ENCODE data around the gene LHFPL3.

The LHFPL3 gene

DNA sequence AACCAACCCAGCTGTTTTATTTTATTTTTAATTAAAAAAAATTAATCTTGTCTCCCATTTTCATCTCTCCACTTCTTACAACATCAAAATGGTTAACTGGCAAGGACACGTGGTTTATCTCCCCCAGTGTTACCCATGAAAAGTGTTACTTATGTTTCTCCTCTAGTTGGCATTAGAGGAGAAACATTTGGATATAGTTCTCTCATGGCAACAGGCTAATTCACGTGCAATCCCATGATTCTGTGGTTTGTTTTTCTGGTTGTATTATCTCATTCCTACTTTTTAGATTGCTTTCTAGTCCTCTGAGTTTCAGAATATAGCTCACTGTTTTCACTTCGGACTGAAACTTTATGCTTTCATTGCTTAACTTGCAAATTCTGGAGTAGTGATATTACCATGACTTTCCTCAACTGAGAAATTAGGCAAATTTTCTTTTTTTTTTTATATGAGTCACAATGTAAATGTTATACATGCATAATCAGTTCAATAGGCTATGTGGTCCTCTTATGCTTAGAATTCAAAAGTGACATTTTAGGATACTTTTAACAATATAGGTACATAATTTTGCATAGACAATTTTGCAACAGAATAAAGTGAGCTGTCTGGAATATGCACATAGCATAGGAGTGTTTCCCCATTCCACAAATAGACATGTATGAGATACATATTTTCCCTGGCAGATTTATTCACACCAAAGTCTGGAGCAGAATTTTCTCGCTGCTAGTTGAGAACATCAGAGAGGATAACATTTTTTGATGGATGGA lies 43.0 kb downstream of the LHFPL3 start:
- DNase-seq, result no peak

DNA sequence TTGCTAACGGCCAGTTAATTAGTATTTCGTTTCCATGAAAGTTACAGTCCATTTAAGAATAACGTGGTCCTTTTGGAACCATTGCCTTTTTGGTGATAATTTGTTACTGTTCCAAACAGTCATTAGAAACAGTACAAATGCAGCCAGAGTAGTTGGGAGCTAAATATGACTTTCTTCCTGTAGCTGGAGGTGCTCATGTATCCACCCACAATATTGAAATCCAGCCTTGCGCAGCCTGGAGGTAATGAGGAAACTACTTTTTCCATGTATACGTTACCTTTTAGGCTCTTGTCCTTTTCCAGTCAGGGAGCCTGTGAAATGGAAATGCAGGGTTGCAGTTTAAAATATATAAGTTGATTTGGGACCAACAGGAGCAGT lies 43.6 kb downstream of the LHFPL3 start:
- DNase-seq, result no peak

DNA sequence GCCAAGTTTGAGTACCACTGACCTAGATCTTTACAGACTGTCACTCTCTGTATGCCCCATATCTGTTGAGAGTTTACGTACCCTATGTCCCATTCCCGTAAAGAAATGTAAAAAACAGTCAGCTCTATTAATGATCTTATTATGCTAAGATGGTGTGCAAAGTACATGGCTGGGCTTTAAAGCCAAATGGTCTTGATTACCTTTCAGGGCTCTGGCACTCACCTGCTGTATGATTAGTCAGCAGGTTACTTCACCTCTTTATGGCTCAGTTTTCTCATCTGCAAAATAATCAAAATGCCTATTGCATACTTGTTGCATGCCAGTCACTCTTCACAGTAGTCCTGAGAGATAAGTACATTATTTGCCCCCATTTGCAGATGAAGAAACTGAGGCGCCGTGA lies 54.2 kb downstream of the LHFPL3 start:
- DNase-seq, result no peak

DNA sequence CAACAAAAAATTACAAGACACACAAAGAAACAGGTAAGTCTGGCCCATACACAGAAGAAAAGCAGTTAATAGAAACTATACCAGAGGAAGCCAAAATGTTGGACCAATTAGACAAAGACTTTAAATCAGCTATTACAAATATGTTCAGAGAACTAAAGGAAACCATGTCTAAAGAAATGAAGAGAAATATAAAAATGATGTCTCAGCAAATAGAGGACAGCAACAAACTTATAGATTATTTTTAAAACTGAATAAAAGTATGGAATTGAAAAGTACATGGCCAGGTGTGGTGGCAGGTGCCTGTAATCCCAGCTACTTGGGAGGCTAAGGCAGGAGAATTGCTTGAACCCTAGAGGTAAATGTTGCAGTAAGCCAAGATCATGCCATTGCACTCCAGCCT lies 58.5 kb downstream of the LHFPL3 start:
- no peak for DNase-seq

DNA sequence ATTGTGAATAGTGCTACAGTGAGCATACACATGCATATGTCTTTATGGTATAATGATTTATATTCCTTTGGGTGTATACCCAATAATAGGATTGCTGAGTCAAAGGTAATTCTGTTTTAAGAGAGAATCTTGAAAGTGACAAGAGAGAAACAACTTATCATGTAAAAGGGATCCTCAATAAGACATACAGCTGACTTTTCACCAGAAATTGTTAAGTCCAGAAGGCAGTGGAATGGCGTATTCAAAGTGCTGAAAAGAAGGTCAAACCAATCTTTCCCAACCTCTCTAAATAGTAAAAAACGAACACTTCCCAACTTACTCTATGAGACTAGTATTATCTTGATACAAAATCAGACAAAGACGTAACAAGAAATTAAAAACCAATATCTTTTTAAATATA lies 59.8 kb downstream of the LHFPL3 start:
- DNase-seq, result no peak

- DNase-seq, result no peak
Observed at GRCh38 chr7:104395162-104395561, 66.8 kb downstream of the LHFPL3 start.

DNA sequence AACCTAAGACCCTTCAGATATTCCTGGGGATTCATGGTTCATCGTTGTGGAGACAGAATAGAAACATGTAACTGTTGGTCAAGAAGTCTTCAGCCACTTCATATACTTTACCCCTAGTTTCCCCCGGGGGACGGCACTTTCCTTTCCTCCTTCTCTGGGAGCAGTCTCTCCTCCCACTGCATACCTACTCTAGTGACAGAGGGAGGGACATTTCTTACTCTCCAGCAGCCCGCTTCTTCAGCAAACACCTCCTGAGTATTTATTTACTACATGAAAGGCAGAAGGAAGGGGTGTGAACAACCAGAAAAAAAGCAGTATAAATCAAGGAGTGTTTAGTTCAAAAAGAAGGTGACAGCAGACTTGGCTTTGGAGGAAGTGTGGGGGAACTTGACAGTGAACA lies 69.0 kb downstream of the LHFPL3 start:
- DNase-seq, result no peak

DNA sequence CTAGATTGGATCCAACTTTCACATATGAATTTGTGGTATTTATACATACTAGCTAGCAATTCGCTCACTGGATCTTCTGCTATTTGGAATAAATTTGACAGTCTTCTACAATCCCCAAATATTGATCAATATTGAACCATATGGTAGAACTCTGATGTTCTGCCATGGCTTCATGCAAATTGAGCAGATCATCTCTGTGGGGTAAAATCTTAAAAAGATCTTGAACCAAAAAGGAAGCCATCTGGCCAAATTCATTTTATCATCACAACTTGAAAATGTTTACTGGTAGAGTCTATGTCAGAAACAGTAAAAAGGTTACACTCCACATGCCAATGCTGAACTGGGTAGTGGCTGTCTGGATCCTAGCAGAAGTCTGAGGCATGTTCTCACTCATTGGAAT lies 80.0 kb downstream of the LHFPL3 start:
- no peak for DNase-seq

DNA sequence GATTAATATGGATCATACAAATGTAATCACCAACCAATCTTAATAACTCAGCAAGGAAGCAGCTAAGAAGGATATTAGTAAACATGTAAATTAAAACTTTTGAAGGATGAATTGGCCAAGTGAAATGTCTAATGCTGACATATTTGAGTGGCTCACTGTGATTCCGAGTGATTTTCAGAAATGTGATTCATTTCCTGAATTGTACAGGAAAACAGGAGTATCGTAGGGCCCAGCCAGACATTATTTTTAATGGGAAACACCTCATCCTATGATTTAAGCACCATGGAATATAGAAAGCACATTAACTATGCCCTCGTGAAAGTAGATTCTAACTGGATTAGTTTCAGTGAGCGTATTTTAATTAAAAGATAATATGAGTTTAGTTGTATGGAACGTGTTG lies 82.3 kb downstream of the LHFPL3 start:
- DNase-seq, result peak; percentile 6

DNA sequence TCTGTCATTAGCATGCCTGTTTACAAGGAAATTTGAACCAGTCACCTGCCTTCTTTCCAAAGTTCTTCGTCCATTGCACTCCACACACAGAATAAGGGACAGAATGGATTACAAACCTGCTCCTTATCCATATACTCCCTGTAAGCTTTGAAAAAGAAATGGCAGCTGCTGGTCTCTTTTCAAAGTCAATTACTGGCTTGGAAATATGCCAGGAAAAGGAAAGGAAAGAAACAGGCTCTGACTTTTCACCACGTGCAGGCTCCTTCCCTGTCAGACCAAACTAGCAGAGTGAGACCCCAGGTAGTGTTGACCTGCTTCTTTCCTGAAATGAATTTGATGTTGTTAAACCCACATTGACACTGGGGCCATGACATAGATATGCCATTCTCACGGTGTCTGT lies 84.5 kb downstream of the LHFPL3 start:
- DNase-seq, result no peak

DNA sequence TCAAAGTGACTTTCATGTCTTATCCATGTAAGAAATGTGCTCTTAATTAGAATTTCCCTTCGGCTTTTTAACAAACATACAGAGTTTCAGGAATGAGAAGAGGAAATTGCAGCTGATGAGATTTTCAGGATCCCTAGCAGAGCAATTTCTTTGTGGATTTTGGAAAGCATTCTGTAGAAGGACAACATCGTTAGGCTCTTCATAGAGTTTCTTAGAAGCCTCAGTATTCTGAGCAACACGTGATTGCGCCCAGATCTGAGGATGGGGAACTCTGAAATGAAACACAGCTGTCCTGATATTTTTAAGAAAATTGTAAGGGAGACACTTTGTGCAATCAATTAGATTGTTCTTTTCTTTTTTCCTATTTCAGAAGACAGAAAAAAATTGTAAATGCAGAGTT lies 85.8 kb downstream of the LHFPL3 start:
- no peak for DNase-seq

DNA sequence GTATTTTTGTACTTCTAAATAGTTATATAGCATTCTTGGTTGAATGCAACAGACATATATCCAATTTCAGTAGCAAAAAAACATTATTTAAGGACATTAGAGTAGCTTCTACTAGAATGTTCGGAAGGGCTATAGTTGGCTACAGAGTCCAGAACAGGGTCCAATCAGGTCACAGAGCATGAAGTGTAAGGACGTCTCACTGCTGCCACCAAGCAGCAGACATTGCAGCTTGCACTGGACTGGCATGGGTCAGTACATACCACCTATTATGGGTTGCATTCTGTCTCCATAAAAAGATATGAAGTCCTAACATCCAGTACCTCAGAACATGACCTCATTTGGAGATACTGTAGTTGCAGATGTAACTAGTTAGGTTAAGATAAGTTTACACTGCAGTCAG lies 87.3 kb downstream of the LHFPL3 start:
- no peak for DNase-seq

DNA sequence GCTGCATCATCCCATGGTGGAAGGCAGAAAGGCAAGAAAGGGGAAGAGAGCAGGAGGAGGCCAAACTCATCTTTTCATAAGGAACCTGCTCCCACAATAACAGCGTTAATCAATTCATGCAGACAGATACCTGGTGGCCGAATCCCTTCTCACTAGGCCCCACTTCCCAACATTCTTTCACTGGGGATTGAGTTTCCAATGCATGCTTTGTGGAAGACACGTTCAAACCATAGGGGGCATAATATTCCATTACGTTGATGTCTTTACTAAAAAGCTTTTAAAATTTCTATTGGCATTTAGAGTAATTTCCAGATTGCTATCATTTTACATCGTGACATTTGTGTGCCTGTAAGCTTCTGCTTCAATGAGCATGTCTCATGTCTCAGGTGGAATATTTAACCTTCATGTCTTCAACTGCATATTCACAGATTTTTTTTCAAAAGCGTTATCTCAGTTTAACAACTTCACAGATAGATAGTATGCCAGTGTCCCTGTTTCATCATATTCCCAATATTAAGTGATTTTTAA lies 88.5 kb downstream of the LHFPL3 start:
- DNase-seq, result no peak

GRCh38 chr7:104431930-104432329 lies 103.5 kb downstream of the LHFPL3 start:
- no peak for DNase-seq

DNA sequence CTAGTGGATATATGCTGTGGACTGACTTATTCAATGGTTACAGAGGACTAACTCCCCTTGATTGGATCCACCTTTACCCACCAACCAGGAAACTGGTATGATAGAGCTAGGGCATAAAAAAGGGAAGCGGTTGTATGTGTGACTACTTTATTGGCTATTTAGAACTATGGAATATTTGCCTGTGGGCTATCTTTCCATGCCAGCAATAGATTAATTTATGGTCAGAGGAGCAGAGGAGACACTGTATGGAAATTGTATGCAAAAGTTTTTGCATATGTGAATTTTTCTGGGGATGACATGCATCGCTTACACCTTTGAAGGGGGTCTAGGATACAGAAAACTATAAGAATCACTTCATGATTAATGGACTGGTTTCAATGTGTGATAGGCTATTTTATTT lies 105.7 kb downstream of the LHFPL3 start:
- no peak for DNase-seq

- DNase-seq, result no peak
Observed at GRCh38 chr7:104442481-104442880, 114.1 kb downstream of the LHFPL3 start.

- no peak for DNase-seq
Observed at GRCh38 chr7:104444017-104444416, 115.6 kb downstream of the LHFPL3 start.

DNA sequence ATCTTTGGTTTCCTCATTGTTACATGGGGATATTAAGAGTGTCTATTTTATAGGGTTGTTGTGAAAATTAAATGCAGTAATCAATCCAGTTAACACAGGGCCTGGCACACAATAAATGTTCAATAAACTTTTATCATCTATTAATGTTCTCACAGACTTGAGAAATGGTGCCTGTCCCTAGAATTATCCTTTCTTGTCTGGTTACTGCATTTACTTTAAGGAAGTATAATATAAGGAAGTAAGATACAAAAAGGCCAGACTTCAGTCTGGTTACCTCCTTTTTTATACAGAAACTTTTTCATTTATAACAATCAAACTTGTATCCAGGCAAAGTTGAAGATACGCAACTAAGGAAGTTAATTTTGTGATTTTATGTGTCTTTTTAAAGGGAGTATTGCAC lies 117.0 kb downstream of the LHFPL3 start:
- no peak for DNase-seq

- DNase-seq, result no peak
Observed at GRCh38 chr7:104450861-104451260, 122.5 kb downstream of the LHFPL3 start.

DNA sequence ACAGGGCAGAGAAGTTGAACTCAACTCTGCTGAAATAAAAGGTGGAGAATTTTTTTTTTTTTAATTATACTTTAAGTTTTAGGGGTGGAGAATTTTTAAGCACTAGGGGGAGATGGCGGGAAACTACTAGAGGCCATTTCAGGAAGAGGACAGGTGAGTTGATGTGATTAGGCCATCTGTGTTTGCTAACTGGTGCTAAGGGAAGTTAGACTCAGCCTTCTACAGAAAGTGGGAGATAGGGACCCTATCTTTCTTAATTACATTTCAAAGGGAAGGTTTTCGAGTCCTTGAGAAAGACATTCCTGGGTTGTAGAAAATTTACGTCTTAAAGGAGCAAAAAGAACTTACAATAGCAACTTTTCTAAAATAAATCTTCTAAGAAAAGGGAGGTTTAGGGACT lies 124.8 kb downstream of the LHFPL3 start:
- no peak for DNase-seq

GRCh38 chr7:104458875-104459274 lies 130.5 kb downstream of the LHFPL3 start:
- DNase-seq, result no peak

GRCh38 chr7:104469166-104469820 lies 140.9 kb downstream of the LHFPL3 start:
- DNase-seq, result no peak

- DNase-seq, result no peak
Observed at GRCh38 chr7:104480529-104480928, 152.1 kb downstream of the LHFPL3 start.

DNA sequence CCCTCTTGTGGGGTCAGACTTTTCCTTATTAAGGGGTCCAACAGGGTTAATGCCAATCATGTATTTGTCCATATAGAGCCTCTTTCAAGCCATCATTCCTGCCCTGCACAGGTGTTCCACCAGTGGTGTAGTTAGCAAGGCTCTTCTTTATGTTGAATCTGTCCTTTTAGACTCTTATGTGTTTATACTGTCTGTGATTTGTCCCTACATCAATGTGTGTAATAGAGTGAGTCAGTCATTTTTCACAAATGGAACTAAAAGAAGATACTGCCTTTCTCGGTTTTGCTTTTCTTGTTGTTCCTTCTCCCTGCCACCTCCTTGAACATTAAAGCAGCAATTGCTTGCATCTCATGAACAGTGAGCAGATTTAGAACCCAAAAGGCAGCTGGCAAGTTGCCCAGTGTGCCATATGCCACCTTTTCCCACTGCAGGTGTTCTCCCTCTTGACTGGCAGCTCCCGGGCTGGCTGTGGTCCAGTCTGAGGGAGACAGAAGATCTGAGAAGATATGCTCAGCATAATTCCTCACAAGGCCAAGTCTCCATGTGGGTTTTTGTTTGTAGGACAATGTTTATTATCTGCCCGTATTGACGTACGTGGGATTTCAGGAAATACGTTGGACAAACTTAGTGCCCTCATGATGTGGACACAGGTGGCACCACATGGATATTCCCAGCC lies 154.1 kb downstream of the LHFPL3 start:
- DNase-seq, result no peak
